Uterus (tissue), 4 donors: ENCODE results near the gene TMEM9B. TPM values are rescaled to one million over a fixed set of nuclear protein-coding genes. Genes with fewer than 3 reads are reported as not detected.

ENCODE experiments used
- DNase-seq, 2 donors: peaks; one replicate each; pipeline ENCODE4 v3.0.0-alpha.2; 2019 to 2020
- H3K27ac ChIP-seq, 2 donors: fragments of 200-600 bp; sonication (generic); 1 replicate in 1 of 2; 2 replicates in 1 of 2; pipeline ENCODE4 v1.5.1; 2016 to 2018
- H3K27me3 ChIP-seq, 2 donors: fragments of 200-600 bp; sonication (generic); one replicate each; pipeline ENCODE4 v1.5.1; 2018 to 2019; ENCODE audit warnings: control low read depth in 1 of 2
- H3K36me3 ChIP-seq, 2 donors: fragments of 200-600 bp; sonication (generic); one replicate each; pipeline ENCODE4 v1.5.1; 2019; ENCODE audit warnings: control low read depth in 1 of 2
- H3K4me1 ChIP-seq, 2 donors: fragments of 200-600 bp; sonication (generic); one replicate each; pipeline ENCODE4 v1.5.1; 2018 to 2019; ENCODE audit warnings: control low read depth in 1 of 2
- H3K4me3 ChIP-seq, 2 donors: fragments of 200-600 bp; sonication (generic); 1 replicate in 1 of 2; 2 replicates in 1 of 2; pipeline ENCODE4 v1.5.1; 2018 to 2019; ENCODE audit warnings: mild to moderate bottlenecking in 1 of 2
- H3K9me3 ChIP-seq, 2 donors: fragments of 200-600 bp; sonication (generic); one replicate each; pipeline ENCODE4 v1.5.1; 2019; ENCODE audit warnings: control low read depth in 1 of 2
- POLR2A ChIP-seq, 2 donors: fragments of 450-650 bp; IDR thresholded peaks; one replicate each; pipeline ENCODE4 v1.6.1; 2016; ENCODE audit warnings: antibody characterized with exemption in 2 of 2, mild to moderate bottlenecking in 1 of 2, moderate library complexity in 1 of 2
- intact Hi-C: fragments of 100-400 bp; cut with DNase I; formaldehyde crosslinking; loops from one replicate; pipeline ENCODE4 v1.15.1; 2023; ENCODE audit warnings: low total_unique reads
- total RNA-seq, 4 donors: library from RNA; depleted of rRNA in 3 of 4; stranded (reverse); fragments of >200 nt in 3 of 4; gene quantifications; one replicate each; pipeline versions ENCODE4 v1.1.0 to v1.2.4, GENCODE V29; 2014 to 2023
- TF ChIP-seq, protein P1 (sequence below), 4 experiments: fragments of 200-600 bp in 2 of 4; fragments of 450-650 bp in 2 of 4; sonication (generic) in 2 of 4; IDR thresholded peaks; one replicate each; pipeline ENCODE4 v1.5.1; 2016 to 2019; ENCODE audit warnings: antibody characterized with exemption in 4 of 4, mild to moderate bottlenecking in 2 of 4, moderate library complexity in 1 of 4
- donor health status: DM: yes; HTN: yes; CAD: no.

The TMEM9B gene
- total RNA-seq, 4 donors from 2014 or later: 11.0 to 39.1 (median 28.1) TPM

DNA sequence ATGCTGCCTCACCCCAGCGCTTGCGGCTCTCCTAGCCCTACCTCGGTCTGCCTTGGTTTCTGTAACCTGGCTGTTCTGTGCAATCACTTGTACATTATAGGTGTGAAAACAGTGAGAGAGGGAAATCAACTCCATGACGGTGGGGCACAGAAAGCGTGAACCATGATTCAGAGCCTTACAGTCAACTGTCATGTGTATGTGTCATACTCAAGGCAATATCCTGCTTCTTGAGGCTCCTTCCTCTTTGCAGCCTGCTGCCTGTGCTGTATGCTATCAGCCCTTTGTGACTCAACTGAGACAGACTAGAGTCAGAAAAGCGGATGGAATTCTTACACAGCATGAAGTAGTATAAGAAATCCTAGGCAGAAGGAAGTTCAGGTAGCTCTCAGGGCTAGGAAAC is 37.5 kb upstream of the TMEM9B start:
- intact Hi-C loops: no loop called here
- H3K27me3 ChIP-seq: no peaks in the 10 kb centered on the region
- H3K4me1 ChIP-seq: peaks cover 0 to 14% of the 10 kb centered on the region in 2 donors
- no peak overlapping the region for H3K27ac ChIP-seq
- H3K36me3 ChIP-seq: no peaks in the 10 kb centered on the region
- H3K4me3 ChIP-seq: no peak overlapping the region
- TF ChIP-seq POLR2A (IDR thresholded peaks at IDR 0.05): no peak
- TF ChIP-seq, protein P1, sequence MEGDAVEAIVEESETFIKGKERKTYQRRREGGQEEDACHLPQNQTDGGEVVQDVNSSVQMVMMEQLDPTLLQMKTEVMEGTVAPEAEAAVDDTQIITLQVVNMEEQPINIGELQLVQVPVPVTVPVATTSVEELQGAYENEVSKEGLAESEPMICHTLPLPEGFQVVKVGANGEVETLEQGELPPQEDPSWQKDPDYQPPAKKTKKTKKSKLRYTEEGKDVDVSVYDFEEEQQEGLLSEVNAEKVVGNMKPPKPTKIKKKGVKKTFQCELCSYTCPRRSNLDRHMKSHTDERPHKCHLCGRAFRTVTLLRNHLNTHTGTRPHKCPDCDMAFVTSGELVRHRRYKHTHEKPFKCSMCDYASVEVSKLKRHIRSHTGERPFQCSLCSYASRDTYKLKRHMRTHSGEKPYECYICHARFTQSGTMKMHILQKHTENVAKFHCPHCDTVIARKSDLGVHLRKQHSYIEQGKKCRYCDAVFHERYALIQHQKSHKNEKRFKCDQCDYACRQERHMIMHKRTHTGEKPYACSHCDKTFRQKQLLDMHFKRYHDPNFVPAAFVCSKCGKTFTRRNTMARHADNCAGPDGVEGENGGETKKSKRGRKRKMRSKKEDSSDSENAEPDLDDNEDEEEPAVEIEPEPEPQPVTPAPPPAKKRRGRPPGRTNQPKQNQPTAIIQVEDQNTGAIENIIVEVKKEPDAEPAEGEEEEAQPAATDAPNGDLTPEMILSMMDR (IDR thresholded peaks at IDR 0.05): no peak
- H3K9me3 ChIP-seq: no peaks in the 10 kb centered on the region
- DNase-seq: no peak

DNA sequence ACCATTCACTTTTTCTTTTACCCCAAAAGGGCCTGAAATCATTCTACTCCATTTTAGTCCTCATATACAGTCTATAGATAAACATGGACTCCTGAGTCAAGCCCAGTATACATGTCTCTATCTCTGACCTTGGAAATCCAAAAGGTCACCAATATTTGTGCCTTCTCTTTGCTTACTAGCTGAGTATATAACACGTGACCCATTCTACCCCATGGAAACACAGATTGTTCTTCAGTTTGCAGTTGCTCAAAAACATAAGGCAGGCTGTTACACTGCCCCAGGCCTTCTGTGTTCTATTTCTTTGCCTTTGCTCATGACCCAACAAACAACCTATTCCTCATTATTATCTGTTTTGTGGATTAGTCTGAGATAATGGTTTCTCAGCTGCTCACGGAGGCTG is 33.8 kb upstream of the TMEM9B start:
- TF ChIP-seq, protein P1 (IDR thresholded peaks at IDR 0.05): no peak
- TF ChIP-seq POLR2A (IDR thresholded peaks at IDR 0.05): no peak
- peaks cover 0 to 2% of the 10 kb centered on the region in 2 donors for H3K4me1 ChIP-seq
- no peaks in the 10 kb centered on the region for H3K27me3 ChIP-seq
- no peaks in the 10 kb centered on the region for H3K36me3 ChIP-seq
- no peak overlapping the region for H3K4me3 ChIP-seq
- H3K27ac ChIP-seq: no peak overlapping the region
- no peak for DNase-seq
- H3K9me3 ChIP-seq: no peaks in the 10 kb centered on the region
- intact Hi-C loops: no loop called here

DNA sequence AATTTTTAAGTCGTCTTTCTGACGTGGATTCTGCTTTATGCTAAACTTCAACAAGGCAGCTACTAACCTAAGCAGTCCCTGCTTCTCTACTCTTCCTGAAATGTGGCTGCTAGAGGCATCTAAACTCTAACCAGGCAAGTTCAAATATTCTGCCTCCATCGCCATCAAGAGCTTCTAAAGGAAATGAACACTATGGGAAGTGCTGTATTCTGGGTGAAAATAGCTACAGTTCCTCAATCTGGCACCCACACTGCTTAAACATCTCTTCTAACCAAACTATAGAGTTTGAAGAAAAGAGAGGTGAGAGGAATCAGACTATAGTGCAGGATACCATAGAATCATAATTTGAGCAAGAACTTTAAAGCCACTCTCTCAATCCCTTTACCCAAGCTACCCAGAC is 33.2 kb upstream of the TMEM9B start:
- no peaks in the 10 kb centered on the region for H3K9me3 ChIP-seq
- H3K4me3 ChIP-seq: no peak overlapping the region
- H3K27me3 ChIP-seq: no peaks in the 10 kb centered on the region
- intact Hi-C loops: no loop called here
- TF ChIP-seq, protein P1 (IDR thresholded peaks at IDR 0.05): no peak
- no peak for TF ChIP-seq POLR2A (IDR thresholded peaks at IDR 0.05)
- H3K27ac ChIP-seq: no peak overlapping the region
- H3K4me1 ChIP-seq: no peaks in the 10 kb centered on the region
- no peak for DNase-seq
- H3K36me3 ChIP-seq: no peaks in the 10 kb centered on the region

DNA sequence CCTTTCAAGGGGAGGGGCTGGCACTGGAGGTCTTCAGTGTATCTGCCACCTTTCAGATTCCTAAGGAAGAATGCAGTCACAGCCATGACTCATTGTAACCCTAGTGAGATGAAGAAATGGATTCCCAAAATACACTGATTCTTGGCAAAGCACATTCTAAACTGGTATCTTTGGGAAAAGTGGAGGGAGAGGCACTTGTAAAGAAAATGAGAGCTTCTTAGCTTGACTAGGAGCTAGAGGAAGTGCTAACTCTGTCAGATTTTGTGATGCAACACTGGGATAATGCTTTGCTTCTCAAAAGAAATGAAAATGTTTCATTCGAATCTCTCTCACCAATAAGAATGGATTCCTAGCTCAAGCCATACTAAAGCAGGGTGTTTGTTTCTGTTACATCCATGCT is 25.2 kb upstream of the TMEM9B start:
- TF ChIP-seq POLR2A (IDR thresholded peaks at IDR 0.05): no peak
- TF ChIP-seq, protein P1 (IDR thresholded peaks at IDR 0.05): no peak
- no peaks in the 10 kb centered on the region for H3K9me3 ChIP-seq
- H3K4me1 ChIP-seq: no peaks in the 10 kb centered on the region
- H3K27ac ChIP-seq: no peak overlapping the region
- no peak overlapping the region for H3K4me3 ChIP-seq
- no peak for DNase-seq
- no peaks in the 10 kb centered on the region for H3K27me3 ChIP-seq
- H3K36me3 ChIP-seq: no peaks in the 10 kb centered on the region
- intact Hi-C loops: no loop called here

DNA sequence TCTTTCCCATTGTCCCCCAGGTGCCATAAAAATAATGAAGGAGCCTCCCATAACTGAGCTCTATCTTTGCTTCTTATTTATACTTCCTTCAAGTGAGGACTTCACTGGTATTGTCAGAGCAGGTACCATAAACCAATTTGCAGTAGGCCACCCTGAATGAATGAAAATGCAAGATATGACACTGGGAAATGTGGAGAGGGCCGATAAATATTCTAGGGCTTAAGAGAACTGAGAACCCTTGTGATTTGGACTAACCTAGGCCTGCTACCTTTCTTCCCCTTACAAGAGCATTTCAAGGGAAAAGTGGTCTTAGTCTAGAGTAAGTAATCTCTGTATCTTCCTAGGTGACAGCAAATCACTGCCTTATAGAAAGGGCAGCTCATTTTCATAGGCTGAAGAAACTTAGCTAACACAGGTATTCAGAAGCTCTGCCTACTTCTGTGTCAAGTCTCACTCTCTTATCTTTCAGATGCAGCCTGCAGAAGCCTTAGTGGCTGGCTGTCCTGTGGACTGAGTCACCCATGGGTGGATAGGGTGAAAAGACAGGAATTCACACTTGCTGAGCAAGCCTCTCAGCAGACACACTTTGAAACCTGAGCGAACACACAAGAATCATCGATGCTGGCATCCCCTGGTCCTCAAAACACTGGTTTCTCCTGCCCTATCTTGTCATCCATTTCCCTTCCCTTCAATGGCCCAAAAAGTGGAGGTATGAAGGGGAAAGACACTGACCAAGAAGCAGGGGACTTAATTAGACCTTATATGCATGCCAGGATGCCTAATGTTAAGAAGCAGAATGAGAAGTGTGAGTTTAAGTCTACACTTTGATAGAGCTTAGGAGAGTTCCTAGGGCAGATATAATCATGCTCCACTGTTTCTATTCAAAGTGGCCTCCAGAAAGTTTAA is 24.3 kb upstream of the TMEM9B start:
- no peak overlapping the region for H3K4me3 ChIP-seq

More for the DNA sequence above, 24.3 kb upstream of the TMEM9B start:
- Histone ChIP-seq H3K9me3 (no peaks in the 10 kb centered on the region), H3K27me3 (no peaks in the 10 kb centered on the region), H3K36me3 (no peaks in the 10 kb centered on the region), H3K27ac (no peak overlapping the region), H3K4me1 (no peaks in the 10 kb centered on the region)
- TF ChIP-seq, protein P1 (IDR thresholded peaks at IDR 0.05): no peak
- no peak for TF ChIP-seq POLR2A (IDR thresholded peaks at IDR 0.05)
- no peak for DNase-seq
- intact Hi-C loops: no loop called here
